SK-N-SH treated with all-trans-retinoic acid at 6 μM for 48 hours (cell line): ENCODE measurements around the gene TAF12.
"Not testable (repeated sequence)": the region's sequence is repeated elsewhere in the genome, so short reads cannot be mapped to it uniquely, and the experiment has no call there.

ENCODE experiments used
- CREB5 ChIP-seq: fragments of 250-450 bp; sonication (Bioruptor Pico); IDR thresholded peaks from 2 replicates; pipeline ENCODE4 v1.5.1; 2020; ENCODE audit warnings: low read depth, mild to moderate bottlenecking, moderate library complexity
- ESRRG ChIP-seq: fragments of 250-450 bp; sonication (Bioruptor Pico); IDR thresholded peaks from 2 replicates; pipeline ENCODE4 v1.6.1; 2021; ENCODE audit warnings: mild to moderate bottlenecking
- GLIS3 ChIP-seq: fragments of 250-450 bp; sonication (Bioruptor Pico); IDR thresholded peaks from 2 replicates; pipeline ENCODE4 v1.5.0; 2020; ENCODE audit warnings: mild to moderate bottlenecking, moderate library complexity
- OSR1 ChIP-seq: fragments of 250-450 bp; sonication (Bioruptor Pico); IDR thresholded peaks from 2 replicates; pipeline ENCODE4 v1.8.0; 2022; ENCODE audit warnings: moderate library complexity, mild to moderate bottlenecking, inconsistent platforms
- PPARA ChIP-seq: fragments of 250-450 bp; sonication (Bioruptor Pico); IDR thresholded peaks from 2 replicates; pipeline ENCODE4 v1.5.0; 2020; ENCODE audit warnings: mild to moderate bottlenecking, borderline replicate concordance
- RARB ChIP-seq: fragments of 250-450 bp; sonication (Bioruptor Pico); IDR thresholded peaks from 2 replicates; pipeline ENCODE4 v1.8.0; 2021; ENCODE audit warnings: mild to moderate bottlenecking, moderate library complexity
- TSHZ2 ChIP-seq: fragments of 250-450 bp; sonication (Bioruptor Pico); IDR thresholded peaks from 2 replicates; pipeline ENCODE4 v1.5.0; 2020; ENCODE audit warnings: mild to moderate bottlenecking, moderate library complexity
- ZFP3 ChIP-seq: fragments of 250-450 bp; sonication (Bioruptor Pico); IDR thresholded peaks from 2 replicates; pipeline ENCODE4 v1.5.0; 2020; ENCODE audit warnings: mild to moderate bottlenecking, moderate library complexity
- ZFP30 ChIP-seq: fragments of 450-650 bp; formaldehyde crosslinking; IDR thresholded peaks from 2 replicates; pipeline ENCODE4 v1.5.0; 2022; ENCODE audit warnings: mild to moderate bottlenecking, moderate library complexity
- TF ChIP-seq, protein P1 (sequence below): fragments of 250-450 bp; sonication (Bioruptor Pico); IDR thresholded peaks from 2 replicates; pipeline ENCODE4 v1.8.0; 2020; ENCODE audit warnings: mild to moderate bottlenecking, moderate library complexity, borderline replicate concordance

GRCh38 chr1:28594686-28595411 lies 48.0 kb downstream of the TAF12 start:
- TF ChIP-seq ESRRG (CRISPR knock-in tag); RARB (CRISPR knock-in tag); ZFP3 (CRISPR knock-in tag); CREB5 (CRISPR knock-in tag); OSR1 (CRISPR knock-in tag); ZFP30; GLIS3 (CRISPR knock-in tag); TSHZ2; PPARA (CRISPR knock-in tag): not testable (repeated sequence)
- TF ChIP-seq, protein P1, sequence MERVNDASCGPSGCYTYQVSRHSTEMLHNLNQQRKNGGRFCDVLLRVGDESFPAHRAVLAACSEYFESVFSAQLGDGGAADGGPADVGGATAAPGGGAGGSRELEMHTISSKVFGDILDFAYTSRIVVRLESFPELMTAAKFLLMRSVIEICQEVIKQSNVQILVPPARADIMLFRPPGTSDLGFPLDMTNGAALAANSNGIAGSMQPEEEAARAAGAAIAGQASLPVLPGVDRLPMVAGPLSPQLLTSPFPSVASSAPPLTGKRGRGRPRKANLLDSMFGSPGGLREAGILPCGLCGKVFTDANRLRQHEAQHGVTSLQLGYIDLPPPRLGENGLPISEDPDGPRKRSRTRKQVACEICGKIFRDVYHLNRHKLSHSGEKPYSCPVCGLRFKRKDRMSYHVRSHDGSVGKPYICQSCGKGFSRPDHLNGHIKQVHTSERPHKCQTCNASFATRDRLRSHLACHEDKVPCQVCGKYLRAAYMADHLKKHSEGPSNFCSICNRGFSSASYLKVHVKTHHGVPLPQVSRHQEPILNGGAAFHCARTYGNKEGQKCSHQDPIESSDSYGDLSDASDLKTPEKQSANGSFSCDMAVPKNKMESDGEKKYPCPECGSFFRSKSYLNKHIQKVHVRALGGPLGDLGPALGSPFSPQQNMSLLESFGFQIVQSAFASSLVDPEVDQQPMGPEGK (CRISPR knock-in tag): not testable (repeated sequence)
